Panc1 (cell line): ENCODE results near the gene HK2.
"Not testable (repeated sequence)": the region's sequence is repeated elsewhere in the genome, so short reads cannot be mapped to it uniquely, and the experiment has no call there.

Experiments
- TCF7L2 ChIP-seq: IDR thresholded peaks from 2 replicates; pipeline ENCODE4 v1.6.1; 2011; ENCODE audit warnings: mild to moderate bottlenecking, low read depth, low read length, inconsistent platforms
- TF ChIP-seq, protein P1 (sequence below), 2 experiments: IDR thresholded peaks; 2 replicates each; pipeline ENCODE4 v1.6.1; 2011 to 2012; ENCODE audit warnings: low read depth in 2 of 2, control low read depth in 1 of 2, low read length in 1 of 2, mild to moderate bottlenecking in 1 of 2, moderate library complexity in 1 of 2; ENCODE audit not compliant: insufficient read depth in 1 of 2

GRCh38 chr2:74891816-74892215 lies 57.9 kb downstream of the HK2 start:
- TF ChIP-seq, protein P1, sequence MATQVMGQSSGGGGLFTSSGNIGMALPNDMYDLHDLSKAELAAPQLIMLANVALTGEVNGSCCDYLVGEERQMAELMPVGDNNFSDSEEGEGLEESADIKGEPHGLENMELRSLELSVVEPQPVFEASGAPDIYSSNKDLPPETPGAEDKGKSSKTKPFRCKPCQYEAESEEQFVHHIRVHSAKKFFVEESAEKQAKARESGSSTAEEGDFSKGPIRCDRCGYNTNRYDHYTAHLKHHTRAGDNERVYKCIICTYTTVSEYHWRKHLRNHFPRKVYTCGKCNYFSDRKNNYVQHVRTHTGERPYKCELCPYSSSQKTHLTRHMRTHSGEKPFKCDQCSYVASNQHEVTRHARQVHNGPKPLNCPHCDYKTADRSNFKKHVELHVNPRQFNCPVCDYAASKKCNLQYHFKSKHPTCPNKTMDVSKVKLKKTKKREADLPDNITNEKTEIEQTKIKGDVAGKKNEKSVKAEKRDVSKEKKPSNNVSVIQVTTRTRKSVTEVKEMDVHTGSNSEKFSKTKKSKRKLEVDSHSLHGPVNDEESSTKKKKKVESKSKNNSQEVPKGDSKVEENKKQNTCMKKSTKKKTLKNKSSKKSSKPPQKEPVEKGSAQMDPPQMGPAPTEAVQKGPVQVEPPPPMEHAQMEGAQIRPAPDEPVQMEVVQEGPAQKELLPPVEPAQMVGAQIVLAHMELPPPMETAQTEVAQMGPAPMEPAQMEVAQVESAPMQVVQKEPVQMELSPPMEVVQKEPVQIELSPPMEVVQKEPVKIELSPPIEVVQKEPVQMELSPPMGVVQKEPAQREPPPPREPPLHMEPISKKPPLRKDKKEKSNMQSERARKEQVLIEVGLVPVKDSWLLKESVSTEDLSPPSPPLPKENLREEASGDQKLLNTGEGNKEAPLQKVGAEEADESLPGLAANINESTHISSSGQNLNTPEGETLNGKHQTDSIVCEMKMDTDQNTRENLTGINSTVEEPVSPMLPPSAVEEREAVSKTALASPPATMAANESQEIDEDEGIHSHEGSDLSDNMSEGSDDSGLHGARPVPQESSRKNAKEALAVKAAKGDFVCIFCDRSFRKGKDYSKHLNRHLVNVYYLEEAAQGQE (IDR thresholded peaks at IDR 0.05; ENCODE audit: insufficient read depth in 1 of 2, low read depth in 2 of 2, low read length in 1 of 2) = not testable (repeated sequence)
- not testable (repeated sequence) for TF ChIP-seq TCF7L2
